ENCODE measurements around the gene AGAP2. TPM values are rescaled to one million over a fixed set of nuclear protein-coding genes. Genes with fewer than 3 reads are reported as not detected.

AGAP2 gene
- total and polyA plus RNA-seq, 2 of the 13 experiments (the other 11 are each of a cell fraction or from before 2014, with no cell fraction given): 0.38 to 0.45 TPM

DNA sequence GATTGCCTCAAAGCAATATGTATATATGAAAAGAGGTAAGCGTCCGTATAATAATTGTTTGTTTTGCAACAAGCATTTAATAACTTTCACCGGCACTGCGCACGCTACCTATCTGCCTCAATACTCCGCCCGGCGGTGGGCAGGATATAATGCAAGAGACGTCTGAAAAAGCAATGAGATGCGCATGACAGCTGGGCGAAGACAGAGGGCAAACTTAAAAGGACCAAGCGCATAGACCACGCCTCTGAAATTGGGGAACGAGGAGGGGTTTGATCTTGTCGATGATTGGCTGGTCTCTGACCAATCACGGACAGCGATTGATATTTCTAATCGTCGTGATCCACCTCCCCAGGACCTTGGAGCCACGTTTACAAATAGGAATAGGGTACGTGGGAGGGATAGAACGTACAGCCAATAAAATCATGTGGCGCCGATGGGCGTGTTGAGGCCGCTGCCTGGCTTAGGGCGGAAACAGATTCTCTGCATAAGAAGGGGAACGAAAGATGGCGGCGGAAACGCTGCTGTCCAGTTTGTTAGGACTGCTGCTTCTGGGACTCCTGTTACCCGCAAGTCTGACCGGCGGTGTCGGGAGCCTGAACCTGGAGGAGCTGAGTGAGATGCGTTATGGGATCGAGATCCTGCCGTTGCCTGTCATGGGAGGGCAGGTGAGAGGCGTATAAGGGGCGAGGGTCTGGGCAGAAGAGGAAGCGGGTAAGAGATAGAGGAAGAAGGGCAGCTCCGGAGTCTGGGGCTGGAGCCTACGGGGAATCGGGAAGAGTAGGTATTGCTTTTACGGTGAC is 44.7 kb downstream of the AGAP2 start, which contains the start of gene OS9 (continued):
- TF ChIP-seq, protein P1, sequence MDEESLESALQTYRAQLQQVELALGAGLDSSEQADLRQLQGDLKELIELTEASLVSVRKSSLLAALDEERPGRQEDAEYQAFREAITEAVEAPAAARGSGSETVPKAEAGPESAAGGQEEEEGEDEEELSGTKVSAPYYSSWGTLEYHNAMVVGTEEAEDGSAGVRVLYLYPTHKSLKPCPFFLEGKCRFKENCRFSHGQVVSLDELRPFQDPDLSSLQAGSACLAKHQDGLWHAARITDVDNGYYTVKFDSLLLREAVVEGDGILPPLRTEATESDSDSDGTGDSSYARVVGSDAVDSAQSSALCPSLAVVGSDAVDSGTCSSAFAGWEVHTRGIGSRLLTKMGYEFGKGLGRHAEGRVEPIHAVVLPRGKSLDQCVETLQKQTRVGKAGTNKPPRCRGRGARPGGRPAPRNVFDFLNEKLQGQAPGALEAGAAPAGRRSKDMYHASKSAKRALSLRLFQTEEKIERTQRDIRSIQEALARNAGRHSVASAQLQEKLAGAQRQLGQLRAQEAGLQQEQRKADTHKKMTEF (CRISPR knock-in tag; IDR thresholded peaks at IDR 0.05): 0 out of 2 replicates have a peak, but pooled peaks have one; percentile 28
- TF ChIP-seq ZEB1 (IDR thresholded peaks at IDR 0.05; ENCODE audit: insufficient replicate concordance, low read depth) (no peak), AKAP8 (CRISPR knock-in tag; IDR thresholded peaks at IDR 0.05) (no peak), JUN (CRISPR knock-in tag; IDR thresholded peaks at IDR 0.05) (no peak), ZSCAN25 (CRISPR knock-in tag; IDR thresholded peaks at IDR 0.05) (peak; percentile 56), ZNF33B (CRISPR knock-in tag; IDR thresholded peaks at IDR 0.05) (0 out of 2 replicates have a peak, but pooled peaks have one; percentile 30), ZSCAN31 (CRISPR knock-in tag; IDR thresholded peaks at IDR 0.05; ENCODE audit: low read depth) (no peak), PITX1 (CRISPR knock-in tag; IDR thresholded peaks at IDR 0.05) (0 out of 2 replicates have a peak, but pooled peaks have one; percentile 44), ZSCAN12 (CRISPR knock-in tag; IDR thresholded peaks at IDR 0.05) (0 out of 2 replicates have a peak, but pooled peaks have one; percentile 16), ZNF282 (IDR thresholded peaks at IDR 0.05; ENCODE audit: partially characterized antibody) (no peak), ZNF607 (CRISPR knock-in tag; IDR thresholded peaks at IDR 0.05; ENCODE audit: borderline replicate concordance) (peak; percentile 39; the same call in 1 of the 2 replicates), RAD21 (CRISPR knock-in tag; IDR thresholded peaks at IDR 0.05) (peak; percentile 28; the same call in 1 of the 2 replicates), ZNF788 (CRISPR knock-in tag; IDR thresholded peaks at IDR 0.05; ENCODE audit: borderline replicate concordance) (peak; percentile 61; the same call in 1 of the 2 replicates), ZNF143 (CRISPR knock-in tag; IDR thresholded peaks at IDR 0.05) (no peak), ZNF598 (CRISPR knock-in tag; IDR thresholded peaks at IDR 0.05; ENCODE audit: borderline replicate concordance) (peak; percentile 34; the same call in 1 of the 2 replicates), HDAC6 (IDR thresholded peaks at IDR 0.05; ENCODE audit: low read depth, low read length) (no peak), ZBTB7B (CRISPR knock-in tag; IDR thresholded peaks at IDR 0.05) (peak; percentile 45; the same call in 1 of the 2 replicates)
- TF ChIP-seq, protein P2, sequence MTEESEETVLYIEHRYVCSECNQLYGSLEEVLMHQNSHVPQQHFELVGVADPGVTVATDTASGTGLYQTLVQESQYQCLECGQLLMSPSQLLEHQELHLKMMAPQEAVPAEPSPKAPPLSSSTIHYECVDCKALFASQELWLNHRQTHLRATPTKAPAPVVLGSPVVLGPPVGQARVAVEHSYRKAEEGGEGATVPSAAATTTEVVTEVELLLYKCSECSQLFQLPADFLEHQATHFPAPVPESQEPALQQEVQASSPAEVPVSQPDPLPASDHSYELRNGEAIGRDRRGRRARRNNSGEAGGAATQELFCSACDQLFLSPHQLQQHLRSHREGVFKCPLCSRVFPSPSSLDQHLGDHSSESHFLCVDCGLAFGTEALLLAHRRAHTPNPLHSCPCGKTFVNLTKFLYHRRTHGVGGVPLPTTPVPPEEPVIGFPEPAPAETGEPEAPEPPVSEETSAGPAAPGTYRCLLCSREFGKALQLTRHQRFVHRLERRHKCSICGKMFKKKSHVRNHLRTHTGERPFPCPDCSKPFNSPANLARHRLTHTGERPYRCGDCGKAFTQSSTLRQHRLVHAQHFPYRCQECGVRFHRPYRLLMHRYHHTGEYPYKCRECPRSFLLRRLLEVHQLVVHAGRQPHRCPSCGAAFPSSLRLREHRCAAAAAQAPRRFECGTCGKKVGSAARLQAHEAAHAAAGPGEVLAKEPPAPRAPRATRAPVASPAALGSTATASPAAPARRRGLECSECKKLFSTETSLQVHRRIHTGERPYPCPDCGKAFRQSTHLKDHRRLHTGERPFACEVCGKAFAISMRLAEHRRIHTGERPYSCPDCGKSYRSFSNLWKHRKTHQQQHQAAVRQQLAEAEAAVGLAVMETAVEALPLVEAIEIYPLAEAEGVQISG (CRISPR knock-in tag; IDR thresholded peaks at IDR 0.05): peak; percentile 78
- TF ChIP-seq, protein P3, sequence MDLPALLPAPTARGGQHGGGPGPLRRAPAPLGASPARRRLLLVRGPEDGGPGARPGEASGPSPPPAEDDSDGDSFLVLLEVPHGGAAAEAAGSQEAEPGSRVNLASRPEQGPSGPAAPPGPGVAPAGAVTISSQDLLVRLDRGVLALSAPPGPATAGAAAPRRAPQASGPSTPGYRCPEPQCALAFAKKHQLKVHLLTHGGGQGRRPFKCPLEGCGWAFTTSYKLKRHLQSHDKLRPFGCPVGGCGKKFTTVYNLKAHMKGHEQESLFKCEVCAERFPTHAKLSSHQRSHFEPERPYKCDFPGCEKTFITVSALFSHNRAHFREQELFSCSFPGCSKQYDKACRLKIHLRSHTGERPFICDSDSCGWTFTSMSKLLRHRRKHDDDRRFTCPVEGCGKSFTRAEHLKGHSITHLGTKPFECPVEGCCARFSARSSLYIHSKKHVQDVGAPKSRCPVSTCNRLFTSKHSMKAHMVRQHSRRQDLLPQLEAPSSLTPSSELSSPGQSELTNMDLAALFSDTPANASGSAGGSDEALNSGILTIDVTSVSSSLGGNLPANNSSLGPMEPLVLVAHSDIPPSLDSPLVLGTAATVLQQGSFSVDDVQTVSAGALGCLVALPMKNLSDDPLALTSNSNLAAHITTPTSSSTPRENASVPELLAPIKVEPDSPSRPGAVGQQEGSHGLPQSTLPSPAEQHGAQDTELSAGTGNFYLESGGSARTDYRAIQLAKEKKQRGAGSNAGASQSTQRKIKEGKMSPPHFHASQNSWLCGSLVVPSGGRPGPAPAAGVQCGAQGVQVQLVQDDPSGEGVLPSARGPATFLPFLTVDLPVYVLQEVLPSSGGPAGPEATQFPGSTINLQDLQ (CRISPR knock-in tag; IDR thresholded peaks at IDR 0.05): no peak
- TF ChIP-seq, protein P4, sequence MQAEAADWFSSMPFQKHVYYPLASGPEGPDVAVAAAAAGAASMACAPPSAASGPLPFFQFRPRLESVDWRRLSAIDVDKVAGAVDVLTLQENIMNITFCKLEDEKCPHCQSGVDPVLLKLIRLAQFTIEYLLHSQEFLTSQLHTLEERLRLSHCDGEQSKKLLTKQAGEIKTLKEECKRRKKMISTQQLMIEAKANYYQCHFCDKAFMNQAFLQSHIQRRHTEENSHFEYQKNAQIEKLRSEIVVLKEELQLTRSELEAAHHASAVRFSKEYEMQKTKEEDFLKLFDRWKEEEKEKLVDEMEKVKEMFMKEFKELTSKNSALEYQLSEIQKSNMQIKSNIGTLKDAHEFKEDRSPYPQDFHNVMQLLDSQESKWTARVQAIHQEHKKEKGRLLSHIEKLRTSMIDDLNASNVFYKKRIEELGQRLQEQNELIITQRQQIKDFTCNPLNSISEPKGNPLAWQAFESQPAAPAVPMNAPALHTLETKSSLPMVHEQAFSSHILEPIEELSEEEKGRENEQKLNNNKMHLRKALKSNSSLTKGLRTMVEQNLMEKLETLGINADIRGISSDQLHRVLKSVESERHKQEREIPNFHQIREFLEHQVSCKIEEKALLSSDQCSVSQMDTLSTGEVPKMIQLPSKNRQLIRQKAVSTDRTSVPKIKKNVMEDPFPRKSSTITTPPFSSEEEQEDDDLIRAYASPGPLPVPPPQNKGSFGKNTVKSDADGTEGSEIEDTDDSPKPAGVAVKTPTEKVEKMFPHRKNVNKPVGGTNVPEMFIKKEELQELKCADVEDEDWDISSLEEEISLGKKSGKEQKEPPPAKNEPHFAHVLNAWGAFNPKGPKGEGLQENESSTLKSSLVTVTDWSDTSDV (CRISPR knock-in tag; IDR thresholded peaks at IDR 0.05): 0 out of 2 replicates have a peak, but pooled peaks have one; percentile 34
